Neural cell (in vitro differentiated cells): Measurements from ENCODE around the gene CKMT1B.
"Not testable (repeated sequence)": the region's sequence is repeated elsewhere in the genome, so short reads cannot be mapped to it uniquely, and the experiment has no call there.

ENCODE experiments used
- EP300 ChIP-seq: fragments of 450-650 bp; conservative IDR thresholded peaks from 2 replicates; pipeline ENCODE4 v1.6.1; 2014; ENCODE audit warnings: antibody characterized with exemption, mild to moderate bottlenecking, moderate library complexity; ENCODE audit not compliant: poor library complexity, severe bottlenecking
- EZH2 ChIP-seq: fragments of 200-600, 300-800 bp; shearing (Covaris generic), sonication (generic); IDR thresholded peaks from 2 replicates; pipeline ENCODE4 v1.6.1; 2014; ENCODE audit warnings: antibody characterized with exemption, low read length, borderline replicate concordance, mild to moderate bottlenecking; ENCODE audit not compliant: insufficient read depth, poor library complexity, severe bottlenecking
- MXI1 ChIP-seq: fragments of 450-650 bp; conservative IDR thresholded peaks from 2 replicates; pipeline ENCODE4 v1.6.1; 2014; ENCODE audit warnings: antibody characterized with exemption, mild to moderate bottlenecking; ENCODE audit not compliant: poor library complexity, severe bottlenecking
- POLR2AphosphoS5 ChIP-seq: IDR thresholded peaks from 2 replicates; pipeline ENCODE4 v1.6.1; 2012
- SMC3 ChIP-seq: fragments of 450-650 bp; conservative IDR thresholded peaks from 2 replicates; pipeline ENCODE4 v1.6.1; 2014; ENCODE audit warnings: antibody characterized with exemption, mild to moderate bottlenecking, moderate library complexity; ENCODE audit not compliant: poor library complexity
- TAF1 ChIP-seq: IDR thresholded peaks from 2 replicates; pipeline ENCODE4 v1.6.1; 2012; ENCODE audit warnings: low read depth
- TF ChIP-seq, protein P1 (sequence below): fragments of 450-650 bp; IDR thresholded peaks from 2 replicates; pipeline ENCODE4 v1.5.1; 2014; ENCODE audit warnings: antibody characterized with exemption, mild to moderate bottlenecking, moderate library complexity; ENCODE audit not compliant: poor library complexity, severe bottlenecking
- TF ChIP-seq, protein P2 (sequence below): IDR thresholded peaks from 2 replicates; pipeline ENCODE4 v1.6.1; 2012; ENCODE audit warnings: borderline replicate concordance

DNA sequence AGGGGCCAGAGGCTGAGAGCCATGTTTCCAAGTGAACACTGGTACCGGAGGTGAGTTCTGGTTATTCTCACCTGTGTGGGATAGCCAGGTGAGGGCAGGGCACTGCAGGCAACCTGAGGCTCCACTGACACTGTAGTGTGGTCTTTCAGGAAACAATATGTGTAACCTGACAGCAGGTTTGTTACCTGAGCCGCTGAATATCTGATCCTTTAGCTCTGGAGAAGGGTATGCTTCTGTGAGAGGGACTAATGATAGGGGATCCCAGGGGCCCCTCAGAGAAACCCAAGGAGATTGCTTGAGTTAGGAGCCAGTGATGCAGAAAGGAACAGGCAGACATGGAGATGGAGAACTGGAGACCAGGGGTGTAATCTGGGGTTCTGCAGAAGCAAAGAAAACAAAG lies 24.9 kb downstream of the CKMT1B start, which contains the start of gene STRC:
- TF ChIP-seq, protein P1, sequence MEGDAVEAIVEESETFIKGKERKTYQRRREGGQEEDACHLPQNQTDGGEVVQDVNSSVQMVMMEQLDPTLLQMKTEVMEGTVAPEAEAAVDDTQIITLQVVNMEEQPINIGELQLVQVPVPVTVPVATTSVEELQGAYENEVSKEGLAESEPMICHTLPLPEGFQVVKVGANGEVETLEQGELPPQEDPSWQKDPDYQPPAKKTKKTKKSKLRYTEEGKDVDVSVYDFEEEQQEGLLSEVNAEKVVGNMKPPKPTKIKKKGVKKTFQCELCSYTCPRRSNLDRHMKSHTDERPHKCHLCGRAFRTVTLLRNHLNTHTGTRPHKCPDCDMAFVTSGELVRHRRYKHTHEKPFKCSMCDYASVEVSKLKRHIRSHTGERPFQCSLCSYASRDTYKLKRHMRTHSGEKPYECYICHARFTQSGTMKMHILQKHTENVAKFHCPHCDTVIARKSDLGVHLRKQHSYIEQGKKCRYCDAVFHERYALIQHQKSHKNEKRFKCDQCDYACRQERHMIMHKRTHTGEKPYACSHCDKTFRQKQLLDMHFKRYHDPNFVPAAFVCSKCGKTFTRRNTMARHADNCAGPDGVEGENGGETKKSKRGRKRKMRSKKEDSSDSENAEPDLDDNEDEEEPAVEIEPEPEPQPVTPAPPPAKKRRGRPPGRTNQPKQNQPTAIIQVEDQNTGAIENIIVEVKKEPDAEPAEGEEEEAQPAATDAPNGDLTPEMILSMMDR: not testable (repeated sequence)
- not testable (repeated sequence) for TF ChIP-seq POLR2AphosphoS5, EZH2, TAF1, EP300, SMC3, MXI1
- TF ChIP-seq, protein P2, sequence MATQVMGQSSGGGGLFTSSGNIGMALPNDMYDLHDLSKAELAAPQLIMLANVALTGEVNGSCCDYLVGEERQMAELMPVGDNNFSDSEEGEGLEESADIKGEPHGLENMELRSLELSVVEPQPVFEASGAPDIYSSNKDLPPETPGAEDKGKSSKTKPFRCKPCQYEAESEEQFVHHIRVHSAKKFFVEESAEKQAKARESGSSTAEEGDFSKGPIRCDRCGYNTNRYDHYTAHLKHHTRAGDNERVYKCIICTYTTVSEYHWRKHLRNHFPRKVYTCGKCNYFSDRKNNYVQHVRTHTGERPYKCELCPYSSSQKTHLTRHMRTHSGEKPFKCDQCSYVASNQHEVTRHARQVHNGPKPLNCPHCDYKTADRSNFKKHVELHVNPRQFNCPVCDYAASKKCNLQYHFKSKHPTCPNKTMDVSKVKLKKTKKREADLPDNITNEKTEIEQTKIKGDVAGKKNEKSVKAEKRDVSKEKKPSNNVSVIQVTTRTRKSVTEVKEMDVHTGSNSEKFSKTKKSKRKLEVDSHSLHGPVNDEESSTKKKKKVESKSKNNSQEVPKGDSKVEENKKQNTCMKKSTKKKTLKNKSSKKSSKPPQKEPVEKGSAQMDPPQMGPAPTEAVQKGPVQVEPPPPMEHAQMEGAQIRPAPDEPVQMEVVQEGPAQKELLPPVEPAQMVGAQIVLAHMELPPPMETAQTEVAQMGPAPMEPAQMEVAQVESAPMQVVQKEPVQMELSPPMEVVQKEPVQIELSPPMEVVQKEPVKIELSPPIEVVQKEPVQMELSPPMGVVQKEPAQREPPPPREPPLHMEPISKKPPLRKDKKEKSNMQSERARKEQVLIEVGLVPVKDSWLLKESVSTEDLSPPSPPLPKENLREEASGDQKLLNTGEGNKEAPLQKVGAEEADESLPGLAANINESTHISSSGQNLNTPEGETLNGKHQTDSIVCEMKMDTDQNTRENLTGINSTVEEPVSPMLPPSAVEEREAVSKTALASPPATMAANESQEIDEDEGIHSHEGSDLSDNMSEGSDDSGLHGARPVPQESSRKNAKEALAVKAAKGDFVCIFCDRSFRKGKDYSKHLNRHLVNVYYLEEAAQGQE: not testable (repeated sequence)
